OCI-LY7 (cell line): ENCODE results near the gene OPRPN. TPM values are rescaled to one million over a fixed set of nuclear protein-coding genes. Genes with fewer than 3 reads are reported as not detected.

ENCODE experiments used
- BruUV-seq: library from RNA; stranded (reverse); fragments of 400-500 nt; replicated peaks from 2 replicates; lab custom pipeline; 2021; lab: Mats Ljungman, UMichigan
- CTCF ChIA-PET: fragments of 300-600 bp; sonication (Branson Sonifier 250); formaldehyde crosslinking; loops from one replicate; lab custom pipeline; 2022; ENCODE audit warnings: antibody characterized with exemption; ENCODE audit not compliant: unreplicated experiment; lab: Charles Lee
- POLR2A ChIA-PET: fragments of 300-600 bp; sonication (Branson Sonifier 250); formaldehyde crosslinking; loops from one replicate; lab custom pipeline; 2022; ENCODE audit warnings: antibody characterized with exemption; lab: Charles Lee
- DNase-seq: peaks from one replicate; pipeline ENCODE4 v3.0.0-alpha.2; 2015; ENCODE audit warnings: low spot score
- H2AFZ ChIP-seq: fragments of 200-600 bp; sonication (generic), shearing (Covaris generic); 2 replicates; pipeline ENCODE4 v1.6.1; 2014; ENCODE audit warnings: mild to moderate bottlenecking, antibody characterized with exemption, low read length, moderate library complexity
- H3K27ac ChIP-seq: fragments of 200-600 bp; sonication (generic); 2 replicates; pipeline ENCODE4 v1.5.1; 2014; ENCODE audit warnings: mixed run types, low read depth, mild to moderate bottlenecking, moderate library complexity, low read length, inconsistent platforms; ENCODE audit not compliant: poor library complexity, severe bottlenecking
- H3K36me3 ChIP-seq: fragments of 200-600 bp; sonication (generic); 2 replicates; pipeline ENCODE4 v1.6.1; 2014; ENCODE audit warnings: mild to moderate bottlenecking, antibody characterized with exemption, low read length, moderate library complexity, mixed read lengths; ENCODE audit not compliant: insufficient read depth
- H3K4me1 ChIP-seq: fragments of 200-600 bp; sonication (generic); 2 replicates; pipeline ENCODE4 v1.5.1; 2014; ENCODE audit warnings: mild to moderate bottlenecking, low read length; ENCODE audit not compliant: insufficient read depth, poor library complexity, severe bottlenecking
- H3K4me2 ChIP-seq: fragments of 200-600 bp; sonication (generic); 2 replicates; pipeline ENCODE4 v1.6.1; 2014; ENCODE audit warnings: mild to moderate bottlenecking, low read length
- H3K4me3 ChIP-seq: fragments of 200-600 bp; sonication (generic); 2 replicates; pipeline ENCODE4 v1.5.1; 2014; ENCODE audit warnings: mild to moderate bottlenecking, low read depth, low read length; ENCODE audit not compliant: poor library complexity, severe bottlenecking
- H3K79me2 ChIP-seq: fragments of 200-600 bp; sonication (generic); 2 replicates; pipeline ENCODE4 v1.6.1; 2016; ENCODE audit warnings: low read depth, mild to moderate bottlenecking, low read length, moderate library complexity, mixed read lengths; ENCODE audit not compliant: insufficient read depth
- H3K9me2 ChIP-seq: fragments of 200-600 bp; sonication (generic); 2 replicates; pipeline ENCODE4 v1.6.1; 2016; ENCODE audit warnings: mild to moderate bottlenecking, low read length, mixed read lengths; ENCODE audit not compliant: insufficient read depth
- H3K9me3 ChIP-seq: fragments of 200-600 bp; sonication (generic); 2 replicates; pipeline ENCODE4 v1.6.1; 2014; ENCODE audit warnings: mild to moderate bottlenecking, mixed run types, low read length, mixed read lengths
- H4K20me1 ChIP-seq: fragments of 200-600 bp; sonication (generic); 2 replicates; pipeline ENCODE4 v1.6.1; 2014; ENCODE audit warnings: mild to moderate bottlenecking, antibody characterized with exemption, low read length, moderate library complexity, mixed read lengths; ENCODE audit not compliant: insufficient read depth
- EZH2phosphoT487 ChIP-seq: fragments of 200-600 bp; sonication (generic); IDR thresholded peaks from 2 replicates; pipeline ENCODE4 v1.6.1; 2018; ENCODE audit warnings: low read depth, borderline replicate concordance, mild to moderate bottlenecking, mixed run types, antibody characterized with exemption, low read length, moderate library complexity, mixed read lengths
- intact Hi-C: fragments of 100-400 bp; cut with micrococcal nuclease; formaldehyde crosslinking; loops from one replicate; pipeline ENCODE4 v1.10.0; 2022; ENCODE audit not compliant: unreplicated experiment
- total RNA-seq, 2 experiments: library from RNA; depleted of rRNA in 1 of 2; stranded (reverse); fragments of >200 nt in 1 of 2; shearing (Covaris generic) in 1 of 2; gene quantifications; 2 replicates each; pipeline ENCODE4 v1.2.3, GENCODE V29; 2014 to 2022
- TF ChIP-seq, protein P1 (sequence below): fragments of 200-600 bp; sonication (generic); conservative IDR thresholded peaks from 2 replicates; pipeline ENCODE4 v1.5.1; 2014; ENCODE audit warnings: mild to moderate bottlenecking, antibody characterized with exemption, low read length, moderate library complexity, mixed read lengths

Gene OPRPN
- total RNA-seq, 2 experiments from 2014 or later = not detected

DNA sequence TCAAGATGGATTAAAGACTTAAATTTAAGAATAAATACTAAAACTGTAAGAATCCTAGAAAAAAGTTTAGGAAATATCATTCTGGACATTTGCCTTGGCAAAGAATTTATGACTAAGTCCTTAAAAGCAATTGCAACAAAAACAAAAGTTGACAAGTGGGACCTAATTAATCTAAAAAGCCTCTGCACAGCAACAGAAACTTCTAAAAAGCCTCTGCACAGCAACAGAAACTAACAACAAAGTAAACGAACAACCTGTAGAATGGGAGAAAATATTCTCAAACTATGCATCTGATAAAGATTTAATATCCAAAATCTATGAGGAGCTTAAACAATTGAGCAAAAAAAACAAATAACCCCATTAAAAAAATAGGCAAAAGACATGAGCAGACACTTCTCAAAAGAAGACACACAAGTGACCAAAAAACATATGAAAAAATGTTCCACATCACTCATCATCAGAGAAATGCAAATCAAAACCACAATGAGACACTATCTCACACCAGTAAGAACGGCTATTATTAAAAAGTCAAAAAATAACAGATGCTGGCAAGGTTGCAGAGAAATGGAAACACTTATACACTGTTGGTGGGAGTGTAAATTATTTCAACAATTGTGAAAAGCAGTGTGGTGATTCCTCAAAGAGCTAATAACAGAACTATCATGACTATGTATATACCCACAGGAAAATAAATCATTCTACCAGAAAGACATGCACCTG is 5.5 kb upstream of the OPRPN start:
- intact Hi-C loops = no loop called here
- POLR2A ChIA-PET = interaction anchor here (0.6 kb wide), 1 partner anchor 546 kb away, joined by 3 read pairs; no protein-coding TSS in a partner anchor

DNA sequence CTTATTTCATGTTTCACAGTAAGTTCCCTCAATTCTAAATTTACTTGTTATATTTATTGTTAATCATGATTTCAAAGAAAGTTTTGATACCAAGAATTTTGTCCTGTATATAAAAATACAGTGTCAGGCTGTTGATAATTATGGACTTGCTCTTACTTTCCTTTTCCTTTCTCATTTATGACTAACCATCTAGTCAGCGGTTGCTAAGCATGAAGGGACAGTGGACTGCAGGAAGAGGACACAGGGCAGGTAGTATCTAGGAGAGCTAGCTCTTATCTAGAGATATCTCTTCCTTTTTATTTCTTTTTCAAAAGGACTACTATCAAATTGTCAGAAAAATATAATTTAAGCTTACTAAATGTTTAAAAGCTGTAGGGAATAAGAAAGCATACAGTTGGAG is 1.6 kb downstream of the OPRPN start:
- Histone ChIP-seq H4K20me1 (no peaks in the 10 kb centered on the region), H3K9me2 (no peaks in the 10 kb centered on the region), H3K36me3 (no peaks in the 10 kb centered on the region), H3K9me3 (no peaks in the 10 kb centered on the region), H3K4me2 (no peak overlapping the region), H2AFZ (no peak overlapping the region), H3K27ac (no peak overlapping the region), H3K79me2 (no peaks in the 10 kb centered on the region), H3K4me3 (no peak overlapping the region), H3K4me1 (no peaks in the 10 kb centered on the region)
- ChIA-PET POLR2A (no interaction called here), CTCF (no interaction called here)
- no peak for DNase-seq
- BruUV-seq = no TSS peak
- intact Hi-C loops = no loop called here
- TF ChIP-seq, protein P1, sequence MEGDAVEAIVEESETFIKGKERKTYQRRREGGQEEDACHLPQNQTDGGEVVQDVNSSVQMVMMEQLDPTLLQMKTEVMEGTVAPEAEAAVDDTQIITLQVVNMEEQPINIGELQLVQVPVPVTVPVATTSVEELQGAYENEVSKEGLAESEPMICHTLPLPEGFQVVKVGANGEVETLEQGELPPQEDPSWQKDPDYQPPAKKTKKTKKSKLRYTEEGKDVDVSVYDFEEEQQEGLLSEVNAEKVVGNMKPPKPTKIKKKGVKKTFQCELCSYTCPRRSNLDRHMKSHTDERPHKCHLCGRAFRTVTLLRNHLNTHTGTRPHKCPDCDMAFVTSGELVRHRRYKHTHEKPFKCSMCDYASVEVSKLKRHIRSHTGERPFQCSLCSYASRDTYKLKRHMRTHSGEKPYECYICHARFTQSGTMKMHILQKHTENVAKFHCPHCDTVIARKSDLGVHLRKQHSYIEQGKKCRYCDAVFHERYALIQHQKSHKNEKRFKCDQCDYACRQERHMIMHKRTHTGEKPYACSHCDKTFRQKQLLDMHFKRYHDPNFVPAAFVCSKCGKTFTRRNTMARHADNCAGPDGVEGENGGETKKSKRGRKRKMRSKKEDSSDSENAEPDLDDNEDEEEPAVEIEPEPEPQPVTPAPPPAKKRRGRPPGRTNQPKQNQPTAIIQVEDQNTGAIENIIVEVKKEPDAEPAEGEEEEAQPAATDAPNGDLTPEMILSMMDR = no peak
- TF ChIP-seq EZH2phosphoT487 = no peak

More for the DNA sequence above, 5.5 kb upstream of the OPRPN start:
- Histone ChIP-seq H3K4me1 (peaks cover 4% of the 10 kb centered on the region), H3K4me3 (no peak overlapping the region), H3K4me2 (peak overlapping the region; percentile 36), H3K9me3 (no peaks in the 10 kb centered on the region), H3K27ac (no peak overlapping the region), H3K36me3 (no peaks in the 10 kb centered on the region), H4K20me1 (no peaks in the 10 kb centered on the region), H3K9me2 (no peaks in the 10 kb centered on the region), H3K79me2 (no peaks in the 10 kb centered on the region), H2AFZ (no peak overlapping the region)
- CTCF ChIA-PET = no interaction called here
- no TSS peak for BruUV-seq
- TF ChIP-seq, protein P1 = no peak
- TF ChIP-seq EZH2phosphoT487 = no peak
- DNase-seq = no peak

DNA sequence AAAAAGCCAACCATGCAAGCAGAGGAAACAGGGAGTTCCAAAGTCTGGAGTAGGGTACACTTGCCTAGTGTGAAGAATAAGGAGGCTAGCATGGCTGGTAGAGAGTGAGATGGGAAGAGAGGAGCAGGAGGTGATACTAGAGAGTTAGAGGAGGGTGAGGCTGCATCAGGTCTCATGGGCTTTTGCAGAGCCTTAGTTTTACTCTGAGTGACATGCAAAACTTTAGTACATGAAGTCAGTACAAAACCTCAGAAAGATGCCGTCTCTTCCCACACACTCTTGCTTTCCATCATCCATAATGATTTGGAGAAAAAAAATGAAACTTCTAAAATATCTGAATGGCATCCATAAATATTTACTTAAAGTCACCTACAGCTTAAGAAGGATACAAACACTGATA is 5.0 kb downstream of the OPRPN start:
- no peak overlapping the region for H3K4me2 ChIP-seq
- H2AFZ ChIP-seq = no peak overlapping the region
- no peaks in the 10 kb centered on the region for H3K79me2 ChIP-seq
- TF ChIP-seq, protein P1 = no peak
- TF ChIP-seq EZH2phosphoT487 = no peak
- BruUV-seq = no TSS peak
- intact Hi-C loops = no loop called here
- POLR2A ChIA-PET = no interaction called here
- H3K27ac ChIP-seq = no peak overlapping the region
- no peaks in the 10 kb centered on the region for H3K9me2 ChIP-seq
- no peak for DNase-seq
- H3K4me3 ChIP-seq = no peak overlapping the region
- no peaks in the 10 kb centered on the region for H4K20me1 ChIP-seq
- CTCF ChIA-PET = no interaction called here
- no peaks in the 10 kb centered on the region for H3K36me3 ChIP-seq
- no peaks in the 10 kb centered on the region for H3K4me1 ChIP-seq
- no peaks in the 10 kb centered on the region for H3K9me3 ChIP-seq
